ENCODE results near the gene ZNF579.

ZNF579 gene

GRCh38 chr19:55594996-55595545, 14.4 kb upstream of the ZNF579 start:
- TF ChIP-seq, protein P1, sequence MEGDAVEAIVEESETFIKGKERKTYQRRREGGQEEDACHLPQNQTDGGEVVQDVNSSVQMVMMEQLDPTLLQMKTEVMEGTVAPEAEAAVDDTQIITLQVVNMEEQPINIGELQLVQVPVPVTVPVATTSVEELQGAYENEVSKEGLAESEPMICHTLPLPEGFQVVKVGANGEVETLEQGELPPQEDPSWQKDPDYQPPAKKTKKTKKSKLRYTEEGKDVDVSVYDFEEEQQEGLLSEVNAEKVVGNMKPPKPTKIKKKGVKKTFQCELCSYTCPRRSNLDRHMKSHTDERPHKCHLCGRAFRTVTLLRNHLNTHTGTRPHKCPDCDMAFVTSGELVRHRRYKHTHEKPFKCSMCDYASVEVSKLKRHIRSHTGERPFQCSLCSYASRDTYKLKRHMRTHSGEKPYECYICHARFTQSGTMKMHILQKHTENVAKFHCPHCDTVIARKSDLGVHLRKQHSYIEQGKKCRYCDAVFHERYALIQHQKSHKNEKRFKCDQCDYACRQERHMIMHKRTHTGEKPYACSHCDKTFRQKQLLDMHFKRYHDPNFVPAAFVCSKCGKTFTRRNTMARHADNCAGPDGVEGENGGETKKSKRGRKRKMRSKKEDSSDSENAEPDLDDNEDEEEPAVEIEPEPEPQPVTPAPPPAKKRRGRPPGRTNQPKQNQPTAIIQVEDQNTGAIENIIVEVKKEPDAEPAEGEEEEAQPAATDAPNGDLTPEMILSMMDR (IDR thresholded peaks at IDR 0.05; ENCODE audit: low read depth, low read length) = no peak
- no peak overlapping the region for H3K4me3 ChIP-seq (replicated peaks in 1 of 2; ENCODE audit: low read depth in 2 of 2, low read length in 2 of 2)
- DNase-seq (ENCODE audit: low read depth in 2 of 2) = no peak

GRCh38 chr19:55593096-55593772, 12.6 kb upstream of the ZNF579 start:
- no peak overlapping the region for H3K4me3 ChIP-seq (replicated peaks in 1 of 2; ENCODE audit: low read depth in 2 of 2, low read length in 2 of 2)
- DNase-seq (ENCODE audit: low read depth in 2 of 2) = no peak
- TF ChIP-seq, protein P1 (IDR thresholded peaks at IDR 0.05; ENCODE audit: low read depth, low read length) = no peak

DNA sequence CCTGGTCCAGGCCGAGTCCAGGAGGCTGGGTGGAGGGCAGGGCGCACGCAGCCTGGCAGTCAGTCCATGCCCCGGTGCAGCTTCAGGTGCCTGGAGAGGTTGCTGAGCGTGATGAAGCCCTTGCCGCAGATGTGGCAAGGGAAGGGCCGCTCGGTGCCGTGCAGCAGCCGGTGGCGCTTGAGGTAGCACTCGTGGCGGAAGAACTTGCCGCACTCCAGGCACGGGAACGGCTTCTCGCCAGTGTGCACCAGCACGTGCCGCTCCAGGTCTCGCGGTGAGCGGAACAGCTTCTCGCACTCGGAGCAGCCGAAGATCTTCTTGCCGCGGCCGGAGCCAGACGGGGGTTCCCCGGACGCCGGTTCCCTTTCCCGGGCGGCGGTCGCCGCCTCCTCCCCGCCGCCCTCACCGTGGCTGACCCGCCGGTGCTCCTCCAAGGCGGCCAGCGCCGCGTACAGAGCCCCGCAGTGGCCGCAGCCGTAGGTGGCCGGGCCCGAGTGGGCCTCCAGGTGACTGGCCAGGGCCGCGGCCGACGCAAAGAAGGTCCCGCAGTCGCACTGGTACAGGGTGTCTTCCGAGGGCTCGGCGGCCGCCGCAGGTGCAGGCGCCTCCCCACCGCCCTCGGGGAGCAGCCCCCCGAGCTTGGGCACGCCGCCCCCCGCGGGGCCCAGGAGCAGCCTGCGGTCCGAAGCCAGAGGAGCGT, 11.9 kb upstream of the ZNF579 start:
- TF ChIP-seq, protein P1 (IDR thresholded peaks at IDR 0.05; ENCODE audit: low read depth, low read length) = no peak
- no peak for DNase-seq (ENCODE audit: low read depth in 2 of 2)
- no peak overlapping the region for H3K4me3 ChIP-seq (replicated peaks in 1 of 2; ENCODE audit: low read depth in 2 of 2, low read length in 2 of 2)

DNA sequence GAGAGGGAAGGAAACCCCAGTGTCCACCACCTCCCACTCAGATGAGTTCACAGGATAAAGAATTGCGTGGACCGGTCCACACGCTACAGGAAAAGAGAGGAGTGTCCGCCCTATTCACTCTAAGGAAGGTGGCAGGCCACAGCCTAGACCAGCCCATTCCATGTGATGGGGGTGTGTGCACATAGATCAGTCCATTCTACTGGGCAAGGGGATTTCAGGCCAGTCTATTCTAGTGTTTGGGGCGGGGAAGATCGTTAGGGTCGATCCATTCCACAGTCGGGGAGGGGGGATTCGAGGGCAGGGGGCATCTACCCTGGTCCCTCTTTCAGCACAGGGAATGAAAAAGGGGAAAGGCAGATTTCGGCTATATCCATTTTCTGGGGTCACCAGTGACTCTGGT, 10.9 kb upstream of the ZNF579 start:
- DNase-seq (ENCODE audit: low read depth in 2 of 2) = no peak
- no peak overlapping the region for H3K4me3 ChIP-seq (replicated peaks in 1 of 2; ENCODE audit: low read depth in 2 of 2, low read length in 2 of 2)
- TF ChIP-seq, protein P1 (IDR thresholded peaks at IDR 0.05; ENCODE audit: low read depth, low read length) = no peak

DNA sequence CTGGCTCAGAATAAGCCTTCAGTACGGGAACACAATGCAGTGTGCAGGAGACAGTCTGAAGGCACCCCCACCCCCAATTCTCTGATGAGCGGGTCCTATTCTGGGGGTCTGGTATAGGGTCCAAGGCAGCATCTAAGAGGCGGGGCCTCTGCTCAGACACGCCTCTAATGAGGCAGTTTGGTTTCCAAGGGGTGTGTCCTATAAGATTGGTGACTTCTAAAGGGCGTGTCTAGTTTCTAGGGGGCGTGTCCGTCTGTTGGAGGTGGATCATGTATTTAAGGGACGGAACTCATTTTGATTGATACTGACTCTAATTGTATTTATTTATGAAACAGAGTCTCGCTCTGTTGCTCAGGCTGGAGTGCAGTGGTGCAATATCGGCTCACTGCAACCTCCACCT, 10.0 kb upstream of the ZNF579 start:
- TF ChIP-seq, protein P1 (IDR thresholded peaks at IDR 0.05; ENCODE audit: low read depth, low read length) = no peak
- no peak overlapping the region for H3K4me3 ChIP-seq (replicated peaks in 1 of 2; ENCODE audit: low read depth in 2 of 2, low read length in 2 of 2)
- no peak for DNase-seq (ENCODE audit: low read depth in 2 of 2)

DNA sequence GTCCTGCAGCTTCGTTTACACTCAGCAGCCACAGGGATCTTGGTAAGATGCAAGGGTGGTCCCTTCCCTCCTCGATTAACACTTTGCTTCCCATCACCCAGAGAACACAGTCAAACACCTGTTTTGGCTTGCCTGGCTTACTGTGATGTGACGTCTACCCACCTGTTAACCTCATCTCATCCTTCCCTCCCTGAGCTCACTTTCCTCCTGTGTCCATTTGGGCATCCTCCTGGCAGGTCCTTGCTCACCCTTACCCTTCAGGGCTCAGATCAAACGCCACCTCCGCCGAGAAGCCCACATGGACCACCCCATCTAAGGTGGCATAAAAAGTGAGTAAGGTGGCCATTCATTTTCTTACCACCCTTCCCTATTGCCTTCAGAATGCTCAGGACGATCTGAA, 9.5 kb upstream of the ZNF579 start:
- DNase-seq (ENCODE audit: low read depth in 2 of 2) = no peak
- H3K4me3 ChIP-seq (replicated peaks in 1 of 2; ENCODE audit: low read depth in 2 of 2, low read length in 2 of 2) = no peak overlapping the region
- TF ChIP-seq, protein P1 (IDR thresholded peaks at IDR 0.05; ENCODE audit: low read depth, low read length) = no peak

All from cardiac fibroblast (primary cell).